Neural cell (in vitro differentiated cells): ENCODE measurements around the gene PLCL1. TPM values are rescaled to one million over a fixed set of nuclear protein-coding genes. Genes with fewer than 3 reads are reported as not detected.

ENCODE experiments used
- H2AFZ ChIP-seq: fragments of 200-600, 300-800 bp; sonication (generic), shearing (Covaris generic); 2 replicates; pipeline ENCODE4 v1.6.0; 2014; ENCODE audit warnings: low read depth, mild to moderate bottlenecking, antibody characterized with exemption, low read length, moderate library complexity
- H3F3A ChIP-seq: fragments of 200-600 bp; shearing (Covaris generic); 2 replicates; pipeline ENCODE4 v1.6.1; 2016; ENCODE audit warnings: mild to moderate bottlenecking, moderate library complexity, mixed read lengths, antibody characterized with exemption, low read length; ENCODE audit not compliant: insufficient read depth, poor library complexity, severe bottlenecking
- H3K27ac ChIP-seq: fragments of 200-600, 300-800 bp; sonication (generic), shearing (Covaris generic); 2 replicates; pipeline ENCODE4 v1.5.1; 2014; ENCODE audit warnings: mild to moderate bottlenecking, low read length, moderate library complexity
- H3K27me3 ChIP-seq: fragments of 300-800, 200-600 bp; sonication (generic), shearing (Covaris generic); 2 replicates; pipeline ENCODE4 v1.6.0; 2014; ENCODE audit warnings: mild to moderate bottlenecking, low read depth, low read length, moderate library complexity; ENCODE audit not compliant: insufficient read depth
- H3K36me3 ChIP-seq: fragments of 300-800, 200-600 bp; sonication (generic), shearing (Covaris generic); 2 replicates; pipeline ENCODE4 v1.5.1; 2014; ENCODE audit warnings: mild to moderate bottlenecking, antibody characterized with exemption, low read length, moderate library complexity; ENCODE audit not compliant: insufficient read depth
- H3K4me2 ChIP-seq: fragments of 300-800, 200-600 bp; sonication (generic), shearing (Covaris generic); 2 replicates; pipeline ENCODE4 v1.6.0; 2014; ENCODE audit warnings: mild to moderate bottlenecking, low read length
- H3K4me3 ChIP-seq: fragments of 300-800, 200-600 bp; sonication (generic), shearing (Covaris generic); 2 replicates; pipeline ENCODE4 v1.5.1; 2014; ENCODE audit warnings: mild to moderate bottlenecking, low read length, moderate library complexity
- H3K79me2 ChIP-seq: fragments of 200-600 bp; shearing (Covaris generic); replicated peaks from 2 replicates; pipeline ENCODE4 v1.6.0; 2014; ENCODE audit warnings: mild to moderate bottlenecking, low read length, moderate library complexity; ENCODE audit not compliant: insufficient read depth
- H3K9ac ChIP-seq: fragments of 300-800, 200-600 bp; sonication (generic), shearing (Covaris generic); 2 replicates; pipeline ENCODE4 v1.6.1; 2016; ENCODE audit warnings: mild to moderate bottlenecking, low read length, mixed read lengths
- H3K9me2 ChIP-seq: fragments of 200-600 bp; shearing (Covaris generic); 2 replicates; pipeline ENCODE4 v1.6.1; 2016; ENCODE audit warnings: mild to moderate bottlenecking, low read length, mixed read lengths; ENCODE audit not compliant: insufficient read depth
- H3K9me3 ChIP-seq: fragments of 200-600, 300-800 bp; sonication (generic), shearing (Covaris generic); 2 replicates; pipeline ENCODE4 v1.6.1; 2016; ENCODE audit warnings: mild to moderate bottlenecking, mixed run types, low read length, moderate library complexity, mixed read lengths
- H4K20me1 ChIP-seq: fragments of 200-600 bp; shearing (Covaris generic); 2 replicates; pipeline ENCODE4 v1.6.1; 2016; ENCODE audit warnings: mild to moderate bottlenecking, mixed run types; ENCODE audit not compliant: insufficient read depth
- CTCF ChIP-seq: fragments of 450-650 bp; IDR thresholded peaks from 2 replicates; pipeline ENCODE4 v1.5.1; 2014; ENCODE audit warnings: antibody characterized with exemption, mild to moderate bottlenecking, moderate library complexity; ENCODE audit not compliant: poor library complexity, severe bottlenecking
- EP300 ChIP-seq: fragments of 450-650 bp; conservative IDR thresholded peaks from 2 replicates; pipeline ENCODE4 v1.6.1; 2014; ENCODE audit warnings: antibody characterized with exemption, mild to moderate bottlenecking, moderate library complexity; ENCODE audit not compliant: poor library complexity, severe bottlenecking
- EZH2 ChIP-seq: fragments of 200-600, 300-800 bp; shearing (Covaris generic), sonication (generic); IDR thresholded peaks from 2 replicates; pipeline ENCODE4 v1.6.1; 2014; ENCODE audit warnings: antibody characterized with exemption, low read length, borderline replicate concordance, mild to moderate bottlenecking; ENCODE audit not compliant: insufficient read depth, poor library complexity, severe bottlenecking
- MXI1 ChIP-seq: fragments of 450-650 bp; conservative IDR thresholded peaks from 2 replicates; pipeline ENCODE4 v1.6.1; 2014; ENCODE audit warnings: antibody characterized with exemption, mild to moderate bottlenecking; ENCODE audit not compliant: poor library complexity, severe bottlenecking
- POLR2AphosphoS5 ChIP-seq: IDR thresholded peaks from 2 replicates; pipeline ENCODE4 v1.6.1; 2012
- RAD21 ChIP-seq: fragments of 450-650 bp; conservative IDR thresholded peaks from 2 replicates; pipeline ENCODE4 v1.6.1; 2014; ENCODE audit warnings: antibody characterized with exemption, mild to moderate bottlenecking, moderate library complexity
- SMC3 ChIP-seq: fragments of 450-650 bp; conservative IDR thresholded peaks from 2 replicates; pipeline ENCODE4 v1.6.1; 2014; ENCODE audit warnings: antibody characterized with exemption, mild to moderate bottlenecking, moderate library complexity; ENCODE audit not compliant: poor library complexity
- TAF1 ChIP-seq: IDR thresholded peaks from 2 replicates; pipeline ENCODE4 v1.6.1; 2012; ENCODE audit warnings: low read depth
- polyA plus RNA-seq: library from polyadenylated mRNA; depleted of rRNA; stranded (reverse); fragments of >200 nt; gene quantifications from 2 replicates; pipeline ENCODE4 v1.2.3, GENCODE V29; 2014
- TF ChIP-seq, protein P1 (sequence below): IDR thresholded peaks from 2 replicates; pipeline ENCODE4 v1.6.1; 2012; ENCODE audit warnings: borderline replicate concordance

Gene PLCL1
- polyA plus RNA-seq, 1 donor from 2014 or later: 6.8 TPM

- H4K20me1 ChIP-seq: no peaks in the 10 kb centered on the region
- H3K9me2 ChIP-seq: no peaks in the 10 kb centered on the region
- H3K4me3 ChIP-seq: no peak overlapping the region
- H3K9ac ChIP-seq: no peak overlapping the region
- no peaks in the 10 kb centered on the region for H3K36me3 ChIP-seq
- H3F3A ChIP-seq: no peaks in the 10 kb centered on the region
- no peaks in the 10 kb centered on the region for H3K27me3 ChIP-seq
- TF ChIP-seq SMC3 (no peak), RAD21 (no peak), EP300 (no peak), EZH2 (no peak), CTCF (no peak), POLR2AphosphoS5 (no peak), MXI1 (no peak), TAF1 (no peak)
- TF ChIP-seq, protein P1, sequence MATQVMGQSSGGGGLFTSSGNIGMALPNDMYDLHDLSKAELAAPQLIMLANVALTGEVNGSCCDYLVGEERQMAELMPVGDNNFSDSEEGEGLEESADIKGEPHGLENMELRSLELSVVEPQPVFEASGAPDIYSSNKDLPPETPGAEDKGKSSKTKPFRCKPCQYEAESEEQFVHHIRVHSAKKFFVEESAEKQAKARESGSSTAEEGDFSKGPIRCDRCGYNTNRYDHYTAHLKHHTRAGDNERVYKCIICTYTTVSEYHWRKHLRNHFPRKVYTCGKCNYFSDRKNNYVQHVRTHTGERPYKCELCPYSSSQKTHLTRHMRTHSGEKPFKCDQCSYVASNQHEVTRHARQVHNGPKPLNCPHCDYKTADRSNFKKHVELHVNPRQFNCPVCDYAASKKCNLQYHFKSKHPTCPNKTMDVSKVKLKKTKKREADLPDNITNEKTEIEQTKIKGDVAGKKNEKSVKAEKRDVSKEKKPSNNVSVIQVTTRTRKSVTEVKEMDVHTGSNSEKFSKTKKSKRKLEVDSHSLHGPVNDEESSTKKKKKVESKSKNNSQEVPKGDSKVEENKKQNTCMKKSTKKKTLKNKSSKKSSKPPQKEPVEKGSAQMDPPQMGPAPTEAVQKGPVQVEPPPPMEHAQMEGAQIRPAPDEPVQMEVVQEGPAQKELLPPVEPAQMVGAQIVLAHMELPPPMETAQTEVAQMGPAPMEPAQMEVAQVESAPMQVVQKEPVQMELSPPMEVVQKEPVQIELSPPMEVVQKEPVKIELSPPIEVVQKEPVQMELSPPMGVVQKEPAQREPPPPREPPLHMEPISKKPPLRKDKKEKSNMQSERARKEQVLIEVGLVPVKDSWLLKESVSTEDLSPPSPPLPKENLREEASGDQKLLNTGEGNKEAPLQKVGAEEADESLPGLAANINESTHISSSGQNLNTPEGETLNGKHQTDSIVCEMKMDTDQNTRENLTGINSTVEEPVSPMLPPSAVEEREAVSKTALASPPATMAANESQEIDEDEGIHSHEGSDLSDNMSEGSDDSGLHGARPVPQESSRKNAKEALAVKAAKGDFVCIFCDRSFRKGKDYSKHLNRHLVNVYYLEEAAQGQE: no peak
- H3K27ac ChIP-seq: no peak overlapping the region
- no peak overlapping the region for H3K4me2 ChIP-seq
- no peaks in the 10 kb centered on the region for H3K9me3 ChIP-seq
- no peak overlapping the region for H2AFZ ChIP-seq
- H3K79me2 ChIP-seq: no peaks in the 10 kb centered on the region
These were observed 146.3 kb downstream of the PLCL1 start for GRCh38 chr2:197950724-197951123.

DNA sequence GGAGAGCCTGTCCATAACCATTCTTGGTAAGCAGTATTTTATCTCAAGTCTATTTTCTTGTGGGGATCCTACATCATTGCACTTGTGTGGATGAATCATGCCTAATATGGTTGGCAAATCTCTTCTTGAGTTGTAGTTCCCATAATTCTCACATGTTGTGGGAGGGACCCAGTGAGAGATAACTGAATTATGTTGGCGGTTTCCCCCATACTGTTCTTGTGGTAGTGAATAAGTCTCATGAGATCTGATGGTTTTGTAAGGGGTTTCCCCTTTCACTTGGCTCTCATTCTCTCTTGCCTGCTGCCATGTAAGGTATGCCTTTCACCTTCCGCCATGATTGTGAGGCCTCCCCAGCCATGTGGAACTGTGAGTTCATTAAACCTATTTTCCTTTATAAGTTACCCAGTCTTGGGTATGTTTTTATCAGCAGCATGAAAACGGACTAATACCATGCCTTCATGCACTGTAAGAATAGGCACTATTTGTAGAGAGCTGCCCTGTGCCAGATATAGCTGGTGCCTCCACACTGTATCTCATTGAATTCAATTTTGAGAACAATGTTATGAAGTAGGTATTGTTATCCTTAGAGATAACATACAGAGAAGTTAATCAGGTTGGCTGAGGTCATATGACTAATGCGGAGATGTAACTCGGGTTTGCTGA is 148.3 kb downstream of the PLCL1 start:
- H3K9me2 ChIP-seq: no peaks in the 10 kb centered on the region
- no peaks in the 10 kb centered on the region for H4K20me1 ChIP-seq
- H3K9me3 ChIP-seq: no peaks in the 10 kb centered on the region
- TF ChIP-seq SMC3 (no peak), EP300 (no peak), RAD21 (no peak)
- no peaks in the 10 kb centered on the region for H3K36me3 ChIP-seq
- no peaks in the 10 kb centered on the region for H3K27me3 ChIP-seq
- no peak overlapping the region for H3K4me2 ChIP-seq
- H3K9ac ChIP-seq: no peak overlapping the region
- no peak overlapping the region for H3K27ac ChIP-seq
- no peak overlapping the region for H2AFZ ChIP-seq
- H3K79me2 ChIP-seq: no peaks in the 10 kb centered on the region
- no peaks in the 10 kb centered on the region for H3F3A ChIP-seq
- no peak overlapping the region for H3K4me3 ChIP-seq
